ENCODE measurements around the gene SULT4A1.

Gene SULT4A1

DNA sequence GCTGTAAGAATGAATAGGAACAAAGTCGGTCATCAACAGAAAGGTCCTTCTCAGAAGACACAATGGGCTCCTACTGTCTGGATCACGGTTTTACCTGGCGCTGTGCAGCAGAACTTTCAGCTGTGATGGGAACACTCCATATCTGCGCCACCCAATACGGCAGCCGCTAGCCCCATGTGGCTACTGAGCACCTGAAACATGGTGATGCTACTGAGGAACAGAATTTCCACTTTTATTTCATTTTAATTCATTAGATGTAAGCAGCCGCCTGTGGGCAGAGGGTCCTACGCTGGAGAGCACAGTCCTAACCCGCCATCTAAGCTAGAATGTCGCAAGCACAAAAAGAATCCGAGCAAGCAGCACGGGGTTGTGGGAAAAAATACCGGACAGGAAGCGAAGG lies 2.7 kb downstream of the SULT4A1 start:
- no peak for DNase-seq

DNA sequence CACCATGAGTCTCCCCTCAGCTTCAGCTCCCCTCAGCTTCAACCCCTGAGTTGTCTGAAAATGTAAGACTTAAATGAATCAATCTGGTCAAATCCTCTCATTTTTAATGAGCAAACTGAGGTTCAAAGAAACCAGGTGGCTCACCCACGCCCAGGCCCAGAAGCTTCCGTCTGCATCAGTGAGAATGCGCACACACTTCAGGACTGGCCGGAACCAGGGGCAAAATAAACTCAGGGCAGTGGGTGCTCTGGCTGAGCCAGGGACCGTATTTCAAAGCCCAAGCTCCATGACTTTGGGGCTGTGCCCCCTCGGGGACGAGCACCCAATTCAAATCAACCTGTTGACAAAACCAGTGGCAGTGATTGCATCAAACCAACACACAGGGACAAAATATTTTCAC lies 3.1 kb downstream of the SULT4A1 start:
- no peak for DNase-seq

- DNase-seq: no peak
These were observed 4.0 kb downstream of the SULT4A1 start for GRCh38 chr22:43858156-43858895.

GRCh38 chr22:43857367-43857766 lies 4.9 kb downstream of the SULT4A1 start:
- DNase-seq: no peak

- no peak for DNase-seq
These were observed 6.9 kb downstream of the SULT4A1 start for GRCh38 chr22:43855431-43855830.

DNA sequence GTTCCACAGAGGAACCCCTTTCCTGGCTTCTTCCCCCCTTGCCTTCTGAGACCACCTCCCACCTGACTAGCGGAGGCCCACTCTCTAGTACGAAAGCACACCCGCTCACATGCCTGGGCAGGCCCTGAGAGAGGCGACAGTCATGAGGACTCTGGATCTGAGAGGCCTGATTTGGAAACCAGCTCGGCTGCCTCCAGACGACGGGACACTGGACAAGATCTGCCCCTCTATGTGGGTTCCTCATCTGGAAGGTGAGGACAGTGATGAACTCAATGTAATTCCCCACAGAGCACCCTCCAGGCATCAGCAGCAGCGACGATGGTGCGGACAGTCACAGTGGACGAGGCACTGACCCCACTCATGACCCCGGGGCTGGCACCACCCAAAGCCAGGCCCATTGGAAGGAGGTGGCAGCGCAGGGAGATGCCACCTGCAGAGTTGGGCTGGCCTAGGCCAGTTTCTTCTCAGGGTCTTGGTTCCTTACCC lies 7.5 kb downstream of the SULT4A1 start:
- no peak for DNase-seq

DNA sequence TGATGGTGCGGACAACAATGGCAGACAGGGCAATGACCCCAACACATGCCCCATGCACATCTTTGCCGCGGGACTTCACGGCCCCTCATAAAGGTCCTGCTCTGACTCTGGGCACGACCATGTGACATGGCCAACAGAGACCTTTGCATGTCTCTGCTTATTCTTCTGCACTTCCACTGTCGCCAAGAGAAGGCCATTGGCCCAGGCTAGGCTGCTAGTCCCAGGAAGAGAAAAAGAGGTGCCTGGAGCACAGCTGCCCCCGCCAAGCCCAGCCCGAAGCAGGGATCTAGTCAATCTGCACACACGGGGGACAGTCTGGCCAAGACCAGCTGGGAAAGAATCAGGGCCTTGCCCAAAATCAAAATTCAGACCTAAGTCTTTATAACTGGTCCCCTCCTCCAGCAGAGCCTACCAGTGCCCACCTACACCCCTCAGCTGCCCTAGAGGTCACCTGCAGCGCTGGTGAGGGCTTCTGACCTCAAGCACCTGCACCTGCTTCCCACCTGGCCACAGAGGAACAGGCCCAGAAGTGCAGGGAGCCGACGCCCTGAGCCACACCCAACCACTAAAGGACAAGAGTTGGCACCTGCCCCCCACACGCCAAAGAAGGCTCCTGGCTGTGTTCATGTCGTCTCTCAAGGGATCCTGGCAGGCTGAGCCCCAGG lies 8.1 kb downstream of the SULT4A1 start:
- DNase-seq: no peak

GRCh38 chr22:43853328-43853931 lies 8.9 kb downstream of the SULT4A1 start:
- no peak for DNase-seq

- DNase-seq: no peak
These were observed 9.6 kb downstream of the SULT4A1 start for GRCh38 chr22:43852573-43853327.

DNA sequence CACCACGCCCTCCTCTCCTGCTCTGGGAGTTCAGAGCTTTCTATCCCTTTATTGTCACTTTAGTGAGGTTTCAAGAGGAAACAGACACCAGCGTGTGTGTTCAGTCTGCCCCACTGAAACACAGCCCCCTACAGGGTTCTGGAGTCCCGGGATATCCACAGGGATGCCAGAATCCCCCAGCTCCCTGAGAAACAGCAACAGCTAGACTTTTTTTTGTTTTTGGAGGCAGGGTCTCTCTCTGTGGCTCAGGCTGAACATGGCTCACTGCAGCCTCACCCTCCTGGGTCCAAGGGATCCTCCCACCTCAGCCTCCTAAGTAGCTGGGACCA lies 10.4 kb downstream of the SULT4A1 start:
- DNase-seq: no peak

DNA sequence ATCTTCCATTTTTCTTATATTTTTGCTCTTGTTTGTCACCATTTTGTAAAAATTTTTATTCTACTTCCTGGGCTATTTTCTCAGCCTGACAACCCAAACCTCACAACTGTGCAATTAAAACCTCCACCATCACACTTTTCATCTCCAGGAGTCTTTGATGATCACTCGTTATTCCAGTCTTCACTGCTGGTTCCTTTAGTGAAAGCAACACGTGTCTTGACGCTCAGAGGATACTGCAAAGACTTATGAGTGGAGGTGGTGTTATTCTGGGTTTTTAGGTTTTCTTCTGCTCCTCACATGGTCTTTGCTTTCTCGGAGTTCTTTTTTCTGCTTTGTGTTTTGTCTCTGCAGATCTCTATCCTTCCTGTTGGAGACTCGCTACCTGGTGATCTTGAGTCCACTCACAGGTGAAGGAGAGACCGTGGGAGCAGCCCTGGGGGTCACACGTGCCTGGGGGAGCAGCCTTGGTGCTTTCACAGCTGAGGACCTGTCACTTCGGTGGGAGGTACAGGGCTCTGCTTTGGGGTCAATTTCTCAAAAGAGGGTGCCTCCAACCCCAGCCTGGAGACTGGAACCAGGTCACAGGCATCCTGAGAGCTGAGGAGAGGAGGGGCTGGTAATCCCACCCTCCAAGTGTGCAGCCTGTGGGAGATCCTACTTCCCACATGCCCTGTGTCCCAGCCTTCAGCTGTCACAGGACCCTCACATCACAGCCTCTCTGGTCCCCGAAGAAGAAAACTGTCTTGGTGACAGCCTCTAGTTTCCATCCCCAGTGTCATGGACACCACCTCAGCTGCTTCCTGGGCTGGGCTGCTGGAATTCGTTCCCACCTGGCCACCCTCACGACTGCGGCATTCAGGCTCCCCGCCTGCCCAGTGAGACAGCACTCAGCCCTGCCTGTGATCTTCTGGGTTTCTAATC lies 11.0 kb downstream of the SULT4A1 start:
- no peak for DNase-seq

GRCh38 chr22:43850529-43850928 lies 11.8 kb downstream of the SULT4A1 start:
- DNase-seq: no peak

GRCh38 chr22:43849731-43850130 lies 12.6 kb downstream of the SULT4A1 start:
- no peak for DNase-seq

DNA sequence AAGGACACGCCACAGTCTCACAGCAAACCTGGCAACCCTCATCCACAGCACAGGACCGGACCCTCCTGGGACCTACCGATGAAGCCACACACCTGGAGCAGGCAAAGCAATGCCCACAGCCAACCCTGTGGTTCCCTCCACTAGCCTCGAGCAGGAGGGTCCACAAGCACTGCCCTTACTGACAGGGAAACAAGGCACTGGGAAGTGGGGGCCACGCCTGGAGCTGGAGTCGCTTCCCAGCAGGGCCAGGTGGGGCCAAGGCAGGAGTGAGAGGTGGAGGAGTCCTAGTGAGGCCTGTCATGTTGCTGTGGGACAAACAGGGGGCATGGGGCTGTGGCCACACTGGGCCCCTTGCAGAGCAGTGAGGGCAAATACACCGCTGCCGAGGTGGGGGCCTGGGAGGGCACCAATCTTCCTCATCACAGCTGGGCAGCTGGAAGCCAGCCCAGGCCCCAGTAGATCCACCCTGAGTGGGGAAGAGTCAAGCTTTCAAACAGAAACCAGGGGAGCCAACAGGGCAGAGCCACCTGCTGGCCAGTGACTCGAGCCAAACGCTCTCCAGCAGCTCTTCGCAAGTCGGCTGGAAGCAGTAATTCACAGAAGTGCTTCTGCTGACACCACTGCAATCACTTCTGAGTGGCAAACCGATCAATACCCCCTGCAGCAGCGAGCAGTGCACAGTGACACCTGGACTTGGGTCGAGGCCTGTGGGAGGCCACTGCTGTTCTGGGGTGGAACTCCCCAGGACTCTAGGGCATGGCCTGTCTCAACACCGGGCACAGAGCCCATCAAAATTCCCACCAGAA lies 13.7 kb downstream of the SULT4A1 start:
- DNase-seq: no peak

- DNase-seq: no peak
These were observed 14.7 kb downstream of the SULT4A1 start for GRCh38 chr22:43847376-43848289.

- no peak for DNase-seq
These were observed 15.3 kb downstream of the SULT4A1 start for GRCh38 chr22:43846966-43847365.

DNA sequence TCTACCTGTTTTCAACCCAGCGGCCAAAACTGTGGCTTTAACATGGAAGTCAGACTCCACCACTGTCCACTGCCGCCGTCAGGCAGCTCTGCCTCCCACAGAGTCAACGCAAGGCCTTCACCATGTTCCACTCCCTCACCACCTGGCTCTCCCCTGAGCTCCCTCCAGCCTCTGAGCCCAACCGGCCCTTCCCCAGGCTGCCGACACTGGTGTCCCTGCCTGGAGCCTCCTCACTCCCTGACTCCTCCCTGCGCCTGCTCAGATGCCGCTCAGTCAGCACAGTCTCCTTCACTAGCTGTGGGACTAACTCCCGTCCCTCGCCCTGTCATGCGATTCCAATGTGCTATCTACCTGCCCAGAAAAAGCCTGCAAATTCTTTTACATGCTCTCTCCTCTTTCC lies 16.3 kb downstream of the SULT4A1 start:
- no peak for DNase-seq

DNA sequence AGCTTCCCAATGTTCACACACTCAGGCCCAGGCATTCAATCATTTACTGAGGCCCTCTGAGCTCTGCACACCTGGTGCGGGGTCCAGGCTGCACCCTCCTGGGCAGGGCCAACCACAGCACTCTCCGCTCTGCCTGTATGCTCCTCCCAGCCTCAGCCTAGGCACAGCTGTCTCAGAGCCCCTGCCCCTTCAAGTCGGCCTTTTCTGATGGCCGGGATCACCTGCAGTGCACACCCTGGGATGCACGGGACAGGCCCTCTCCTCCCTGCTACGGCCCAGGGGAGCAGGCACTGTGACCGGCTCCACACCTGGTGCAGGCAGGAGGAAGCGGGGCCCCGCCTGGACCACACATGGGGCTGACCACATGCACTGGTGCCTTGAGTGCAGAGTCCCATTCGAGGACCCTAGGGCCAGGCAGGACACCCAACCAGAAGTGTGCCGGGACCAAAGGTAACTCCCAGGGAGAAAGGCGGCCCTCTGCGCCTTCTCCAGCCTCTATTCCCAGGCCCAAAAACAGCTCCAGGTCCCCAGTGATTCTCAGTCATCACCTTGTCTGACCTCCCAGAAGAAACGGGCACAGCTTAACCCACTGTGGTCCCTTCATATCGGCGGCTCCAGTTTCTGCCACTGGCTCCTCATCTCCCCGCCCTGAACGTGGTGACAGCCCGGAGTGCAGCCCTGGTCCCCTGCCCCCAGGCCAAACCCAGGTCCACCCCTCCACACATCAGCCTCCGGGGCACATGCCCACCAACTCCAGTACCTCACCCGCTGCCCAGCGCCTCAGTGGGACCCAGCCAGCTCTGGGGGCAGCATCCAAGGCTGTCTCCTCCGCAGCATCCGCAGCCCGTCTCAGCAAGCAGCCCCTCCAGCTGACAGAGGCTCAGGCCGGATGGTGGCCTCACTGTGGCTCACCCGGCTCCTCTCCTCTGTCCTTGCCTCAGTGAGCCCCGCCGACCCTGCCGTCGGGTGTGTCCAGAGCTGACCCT lies 17.5 kb downstream of the SULT4A1 start:
- DNase-seq: no peak
